Stimulated activated CD4-positive, alpha-beta T cell treated with anti-CD3 and anti-CD28 coated beads, Interleukin-12 subunit alpha, Interleukin-12 subunit beta, amount 100 ng/mL, for 24 hours (primary cell): ENCODE measurements around the gene TGM3.

Experiments
- DNase-seq, 2 experiments: peaks; one replicate each; pipeline ENCODE4 v3.0.0-alpha.2; 2020; ENCODE audit warnings: low read depth in 2 of 2

Gene TGM3

DNA sequence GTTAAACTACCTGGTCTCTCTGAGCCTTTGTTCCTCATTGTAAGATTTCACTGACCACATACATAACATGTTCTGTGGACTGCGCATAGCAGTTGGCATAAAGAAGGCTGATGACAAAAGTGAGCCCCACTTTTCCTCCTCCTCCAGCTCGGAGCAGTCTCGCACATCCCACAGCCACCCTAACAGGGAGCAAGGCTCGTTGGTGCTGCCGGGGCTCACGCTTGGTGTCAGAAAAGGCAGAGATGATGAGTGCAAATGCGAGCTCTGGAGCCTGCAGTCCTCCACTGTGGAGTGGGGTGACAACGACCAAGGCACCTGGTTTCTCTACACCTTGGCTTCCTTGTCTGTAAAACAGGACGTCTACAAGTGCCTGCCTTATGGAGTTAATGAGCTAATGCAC lies 9.7 kb downstream of the TGM3 start:
- DNase-seq = no peak

DNA sequence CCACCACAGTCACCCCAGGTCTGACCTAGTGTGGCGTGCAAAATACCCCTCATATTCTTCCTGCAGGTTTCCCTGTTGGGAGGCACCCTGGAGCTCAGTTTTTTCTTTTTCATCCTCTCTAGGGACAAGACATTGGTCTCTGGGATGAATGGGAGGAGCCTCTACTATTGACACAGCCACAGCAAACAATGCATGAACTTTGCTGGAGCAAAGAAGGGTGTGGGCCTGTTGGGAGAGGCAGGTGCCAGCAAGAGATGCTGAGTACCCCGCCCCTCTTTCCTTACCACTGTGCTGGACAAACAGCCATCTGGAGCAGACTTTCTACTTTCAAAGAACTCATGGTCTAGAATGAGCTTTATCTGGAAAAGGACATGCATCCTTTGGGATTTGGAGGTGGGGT lies 10.1 kb downstream of the TGM3 start:
- DNase-seq = no peak

DNA sequence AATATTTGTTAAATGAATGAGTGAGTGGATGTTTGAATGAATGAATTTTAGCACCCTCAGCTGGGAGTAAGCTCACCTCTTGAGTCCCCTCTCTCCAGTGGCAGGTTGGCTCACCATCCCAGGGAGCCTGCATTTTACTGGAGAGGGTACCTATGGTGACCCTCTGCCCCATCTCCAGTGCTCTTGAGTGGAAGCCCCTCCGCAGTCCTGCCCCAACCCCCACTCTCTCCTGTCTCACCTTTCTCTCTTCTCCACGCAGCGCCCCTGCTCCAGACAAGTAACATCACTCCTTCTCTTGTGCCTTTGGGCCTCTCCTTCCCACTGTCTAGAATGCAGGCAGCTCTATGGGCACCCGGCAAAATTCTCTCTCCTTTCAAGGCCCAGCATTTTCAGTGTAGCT lies 11.3 kb downstream of the TGM3 start:
- DNase-seq = no peak

DNA sequence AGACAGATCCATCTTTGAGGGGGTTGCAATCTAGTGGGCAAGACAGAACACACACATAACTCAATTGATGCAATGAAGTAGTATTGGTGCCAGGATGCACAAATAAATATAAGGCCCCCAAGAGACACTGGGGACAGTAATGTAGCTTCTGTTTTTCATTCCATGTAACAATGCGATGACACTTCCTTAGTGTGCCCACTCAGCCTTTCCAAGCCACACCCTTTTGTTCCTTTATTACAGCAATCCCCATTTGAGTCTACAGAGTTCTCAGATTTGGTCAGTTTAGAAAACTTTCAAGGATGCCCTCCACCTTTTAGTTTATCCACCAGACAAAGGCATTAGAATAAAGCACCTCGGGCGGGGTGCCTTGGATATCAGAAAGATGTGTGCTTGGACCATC lies 15.5 kb downstream of the TGM3 start:
- no peak for DNase-seq

DNA sequence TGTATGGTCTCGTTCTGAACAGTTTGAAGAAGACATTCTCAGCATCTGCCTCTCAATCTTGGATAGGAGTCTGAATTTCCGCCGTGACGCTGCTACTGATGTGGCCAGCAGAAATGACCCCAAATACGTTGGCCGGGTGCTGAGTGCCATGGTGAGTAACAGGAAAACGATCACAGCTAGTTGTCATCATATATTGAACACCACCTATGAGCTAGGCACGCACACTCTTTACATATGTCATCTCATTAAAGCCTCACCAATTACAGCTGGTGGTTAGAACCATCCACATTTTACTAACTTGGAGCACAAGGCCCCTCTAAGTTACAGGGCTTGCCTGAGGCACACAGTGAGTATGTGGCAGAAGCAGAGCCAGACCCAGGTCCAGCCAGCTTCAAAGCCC lies 17.1 kb downstream of the TGM3 start:
- no peak for DNase-seq

DNA sequence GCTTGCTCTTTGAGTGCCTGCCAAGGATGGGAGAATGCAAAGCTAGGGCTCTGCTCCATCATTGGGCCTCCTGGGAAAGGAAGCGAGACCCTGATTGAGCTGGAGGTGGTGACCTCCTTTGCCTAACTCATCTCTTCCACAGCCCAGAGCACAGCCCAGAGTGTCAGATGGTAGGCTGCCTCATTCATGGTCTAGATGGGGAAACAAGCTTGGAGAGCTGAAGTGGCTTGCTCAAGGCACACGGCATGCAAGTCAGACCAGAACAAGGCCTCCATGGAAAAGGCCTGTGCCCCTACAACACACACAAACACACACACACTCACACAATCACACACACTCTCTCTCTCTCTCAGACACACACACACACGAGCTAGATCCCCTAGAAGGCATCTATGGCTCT lies 17.5 kb downstream of the TGM3 start:
- DNase-seq = no peak

DNA sequence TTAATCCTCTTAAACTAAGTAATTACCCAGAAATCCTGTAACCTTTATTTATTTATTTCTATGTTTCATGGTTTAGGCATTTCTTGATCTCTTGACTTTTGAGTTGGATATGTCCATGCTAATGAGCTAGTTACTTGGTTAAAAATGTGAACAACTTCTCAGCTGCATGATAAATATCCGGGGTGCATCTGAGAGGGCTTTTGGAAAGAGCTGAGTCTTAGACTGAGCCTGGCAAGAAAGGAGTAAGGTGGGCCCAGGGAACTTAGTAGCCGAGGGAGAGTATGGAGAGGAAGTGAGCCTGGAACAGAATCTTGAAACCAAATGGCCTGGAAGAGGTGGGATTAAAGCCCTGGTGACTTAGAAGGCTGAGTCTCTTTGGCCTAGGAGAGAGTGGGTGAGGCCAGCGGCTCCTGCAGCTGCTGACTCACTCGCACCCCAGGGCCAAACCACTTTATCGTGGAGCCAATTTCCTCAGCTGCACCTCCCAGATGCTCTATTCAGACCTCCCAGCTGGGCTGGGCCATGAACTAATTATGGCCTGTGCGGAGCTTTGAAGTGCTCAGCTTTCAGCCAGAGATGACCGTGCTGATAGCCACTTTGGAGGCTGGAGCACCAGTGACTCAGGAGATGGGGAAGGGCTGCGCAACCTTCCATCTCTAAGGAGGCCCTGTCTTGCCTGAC lies 19.1 kb downstream of the TGM3 start:
- no peak for DNase-seq

DNA sequence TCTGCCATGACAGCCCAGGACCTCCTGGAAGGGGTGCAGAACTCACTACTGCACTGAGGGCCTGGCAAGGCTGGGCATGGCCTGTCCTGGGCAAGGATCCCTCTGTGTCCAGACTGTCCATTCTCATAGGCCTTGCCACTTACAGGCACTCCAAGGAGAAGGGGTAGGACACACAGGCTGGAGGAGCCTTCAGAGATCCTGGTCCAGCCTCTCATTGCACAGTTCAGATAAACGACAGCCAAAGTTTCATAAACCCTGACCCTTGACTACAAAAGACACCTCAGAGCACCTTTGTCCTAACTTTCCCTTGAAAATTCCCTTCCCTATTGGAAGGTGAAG lies 19.6 kb downstream of the TGM3 start:
- no peak for DNase-seq

DNA sequence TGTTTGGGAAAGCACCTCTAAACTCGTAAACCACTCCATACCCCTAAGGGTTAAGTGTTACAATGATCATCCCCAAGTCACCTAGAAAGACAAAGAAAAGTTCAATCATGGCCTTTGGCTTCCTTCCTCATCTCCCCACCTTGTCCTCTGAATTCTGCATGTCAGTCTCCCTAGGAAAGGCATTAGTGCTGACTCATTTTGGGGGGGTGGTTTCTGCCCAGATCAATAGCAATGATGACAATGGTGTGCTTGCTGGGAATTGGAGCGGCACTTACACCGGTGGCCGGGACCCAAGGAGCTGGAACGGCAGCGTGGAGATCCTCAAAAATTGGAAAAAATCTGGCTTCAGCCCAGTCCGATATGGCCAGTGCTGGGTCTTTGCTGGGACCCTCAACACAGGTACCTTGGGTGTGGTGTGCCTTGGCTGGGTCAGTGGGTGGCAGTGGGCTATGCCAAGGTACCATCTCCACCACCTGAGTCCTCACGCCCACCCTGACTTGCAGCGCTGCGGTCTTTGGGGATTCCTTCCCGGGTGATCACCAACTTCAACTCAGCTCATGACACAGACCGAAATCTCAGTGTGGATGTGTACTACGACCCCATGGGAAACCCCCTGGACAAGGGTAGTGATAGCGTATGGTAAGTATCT lies 21.2 kb downstream of the TGM3 start:
- DNase-seq = no peak

DNA sequence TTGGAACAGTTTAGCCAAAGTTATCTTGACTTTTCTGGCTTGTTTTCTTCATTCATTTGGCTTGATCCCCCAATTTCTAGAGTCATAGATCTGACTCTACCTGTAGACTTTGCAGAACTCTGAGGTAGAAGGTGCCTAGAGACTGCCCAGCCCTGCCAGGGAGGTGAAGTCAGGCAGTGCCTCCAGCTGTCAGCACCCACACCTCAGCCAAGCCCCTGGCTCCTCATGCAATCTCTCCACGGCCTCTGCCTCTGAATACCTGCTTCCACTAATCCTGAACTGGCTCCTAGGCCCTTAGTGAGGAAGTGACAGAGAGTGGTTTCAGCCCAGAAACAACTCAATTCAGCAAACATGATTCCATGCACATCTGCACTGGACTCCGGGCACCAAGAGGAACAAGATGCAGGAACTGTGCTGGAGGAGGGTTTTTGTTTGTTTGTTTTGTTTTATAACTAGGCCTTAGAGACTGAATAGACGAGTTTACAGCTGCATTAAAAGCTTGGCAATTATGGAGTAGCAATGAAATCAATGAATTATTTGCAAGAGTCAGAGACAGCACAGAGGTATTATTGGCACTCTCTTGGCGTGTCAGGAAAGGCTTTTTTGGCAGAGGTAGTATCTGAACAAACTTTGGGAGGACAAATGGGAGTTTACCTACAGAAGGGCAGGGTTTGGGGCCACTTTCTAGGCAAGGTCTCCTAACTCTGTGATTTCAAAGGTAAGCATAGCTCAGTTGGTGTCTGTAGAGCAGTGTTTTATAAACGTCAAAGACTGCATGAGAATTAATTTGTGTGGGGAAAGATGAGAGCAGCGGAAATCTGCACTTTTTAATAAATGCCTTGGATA lies 25.2 kb downstream of the TGM3 start:
- DNase-seq = no peak

DNA sequence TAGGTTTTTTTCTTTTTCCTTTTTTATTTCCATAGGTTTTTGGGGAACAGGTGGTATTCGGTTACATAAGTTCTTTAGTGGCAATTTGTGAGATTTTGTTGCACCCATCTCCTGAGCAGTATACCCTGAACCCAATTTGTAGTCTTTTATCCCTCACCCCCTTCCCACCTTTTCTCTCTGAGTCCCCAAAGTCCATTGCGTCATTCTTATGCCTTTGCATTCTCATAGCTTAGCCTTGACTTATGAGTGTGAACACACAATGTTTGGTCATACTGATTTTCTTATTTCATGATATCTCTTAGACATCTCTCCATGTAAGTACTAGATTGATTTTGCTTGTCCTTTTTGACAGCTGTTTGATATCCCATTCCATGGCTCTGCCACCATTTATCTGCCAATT lies 27.2 kb downstream of the TGM3 start:
- DNase-seq = no peak

DNA sequence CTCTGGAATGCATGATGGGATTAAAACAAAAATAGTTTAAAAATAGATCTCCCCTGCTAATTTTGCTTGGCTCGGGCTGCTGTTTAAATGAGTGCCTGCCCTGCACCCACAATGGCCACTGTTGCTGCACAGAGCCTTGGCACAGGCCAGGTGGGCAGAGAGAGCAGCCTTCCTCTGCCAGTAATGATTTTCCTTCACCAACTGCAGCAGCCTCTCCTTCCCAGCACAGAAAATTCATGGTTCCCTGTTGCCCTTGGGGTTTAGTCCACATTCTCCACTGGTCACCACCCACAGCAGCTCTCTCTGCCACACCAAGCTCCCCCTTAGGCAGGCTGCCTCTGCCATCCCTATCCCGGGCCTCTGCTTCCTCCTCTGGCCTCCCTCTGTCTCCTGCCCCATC lies 30.2 kb downstream of the TGM3 start:
- no peak for DNase-seq

DNA sequence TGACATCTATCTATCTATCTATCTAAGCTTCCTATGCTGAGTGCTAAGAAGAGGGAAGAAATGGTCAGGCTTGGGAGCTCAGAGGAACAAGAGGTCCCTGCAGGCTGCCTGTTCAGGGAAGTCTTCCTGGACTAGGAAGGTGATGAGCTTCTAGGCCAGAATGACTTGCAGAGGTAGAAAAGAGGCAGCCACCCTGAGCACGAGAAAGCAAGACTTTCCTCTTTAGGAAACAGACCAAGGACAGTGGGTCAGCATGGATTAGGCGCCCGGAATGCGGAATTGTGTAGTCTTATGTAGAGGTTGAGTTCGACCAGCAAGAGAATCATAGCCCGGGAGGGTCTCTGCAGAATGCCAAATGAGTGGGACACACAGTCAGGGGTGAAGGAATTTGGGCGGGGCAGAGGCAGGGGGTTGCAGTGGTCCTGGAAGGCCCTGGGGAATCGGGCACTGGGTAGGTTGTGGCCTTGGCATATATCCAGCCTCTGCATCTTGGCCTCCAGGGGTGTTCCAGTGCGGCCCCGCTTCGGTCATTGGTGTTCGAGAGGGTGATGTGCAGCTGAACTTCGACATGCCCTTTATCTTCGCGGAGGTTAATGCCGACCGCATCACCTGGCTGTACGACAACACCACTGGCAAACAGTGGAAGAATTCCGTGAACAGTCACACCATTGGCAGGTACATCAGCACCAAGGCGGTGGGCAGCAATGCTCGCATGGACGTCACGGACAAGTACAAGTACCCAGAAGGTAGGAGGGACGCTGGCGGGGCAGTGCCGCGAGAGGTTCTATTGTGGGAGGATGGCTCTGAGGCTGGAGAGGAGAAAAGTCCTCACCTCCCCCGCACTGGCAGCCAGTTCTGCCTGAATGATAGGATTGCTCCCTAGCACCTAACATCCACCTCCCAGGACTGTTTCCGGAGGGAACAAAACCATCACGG lies 32.1 kb downstream of the TGM3 start:
- no peak for DNase-seq

DNA sequence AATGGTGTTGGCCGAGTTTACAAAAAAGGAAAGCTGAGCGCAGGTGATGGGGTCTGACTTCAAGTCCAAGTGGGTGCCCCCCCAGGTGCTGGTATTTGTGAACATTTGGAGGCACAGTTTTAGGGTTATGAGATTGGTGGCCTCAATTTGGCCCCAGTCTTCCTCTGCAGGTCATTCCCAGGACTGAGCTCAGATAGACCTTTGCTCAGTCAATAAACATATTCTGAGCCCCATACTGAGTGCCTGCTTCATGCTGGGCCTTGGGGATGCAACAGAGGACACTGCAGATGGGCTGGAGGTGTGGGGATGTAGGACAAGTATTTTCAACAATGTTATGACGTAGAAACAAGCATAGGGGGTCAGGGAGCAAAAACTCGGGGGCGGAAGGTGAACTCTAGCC lies 33.5 kb downstream of the TGM3 start:
- no peak for DNase-seq

DNA sequence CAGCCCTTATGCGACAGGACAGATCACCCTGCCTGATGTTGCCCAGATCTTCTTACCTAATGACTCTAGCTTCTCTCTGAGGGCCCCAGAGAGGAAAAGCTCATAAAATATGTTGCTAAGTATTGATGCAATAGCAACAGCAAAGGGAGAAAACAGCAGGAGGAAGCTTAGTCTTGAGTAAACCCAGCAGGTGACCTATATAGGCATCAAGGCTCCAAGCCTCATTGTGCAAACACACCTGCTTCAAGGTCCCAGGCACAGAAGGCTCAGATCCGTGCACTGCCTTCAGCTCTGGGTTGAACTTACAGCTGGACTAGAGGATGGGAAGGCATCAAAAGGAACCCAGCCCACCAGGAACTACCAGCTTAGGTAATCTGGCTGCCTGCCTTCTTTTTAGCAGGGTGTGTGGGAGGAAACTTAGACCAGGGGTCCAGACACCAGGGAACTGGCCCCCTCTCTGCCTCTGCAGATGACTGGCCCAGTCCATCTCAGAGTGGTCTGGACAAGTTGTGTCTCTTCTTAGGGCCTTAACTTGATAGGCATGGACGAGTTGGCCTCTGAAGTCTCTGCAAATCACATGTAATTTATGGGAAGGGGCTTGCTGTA lies 34.4 kb downstream of the TGM3 start:
- DNase-seq = no peak

DNA sequence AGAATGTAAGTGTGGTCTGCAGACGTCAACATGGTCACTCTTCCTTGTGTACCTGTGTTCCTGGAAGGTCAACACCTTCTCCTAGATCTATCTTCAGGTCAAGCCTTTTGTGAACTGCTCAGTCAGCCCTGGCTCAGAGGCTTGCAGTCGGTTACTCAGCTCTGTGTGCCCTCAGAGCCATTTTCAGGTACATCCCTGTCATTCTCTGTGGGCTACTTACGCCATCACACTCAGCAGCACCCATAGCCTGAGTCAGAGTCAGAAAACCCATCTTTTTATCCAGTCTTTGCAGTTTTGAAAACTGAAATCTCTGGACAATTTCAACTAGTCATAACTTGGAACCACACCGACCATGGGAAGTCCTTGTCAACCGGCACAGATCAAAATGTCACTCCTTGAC lies 35.3 kb downstream of the TGM3 start:
- no peak for DNase-seq

DNA sequence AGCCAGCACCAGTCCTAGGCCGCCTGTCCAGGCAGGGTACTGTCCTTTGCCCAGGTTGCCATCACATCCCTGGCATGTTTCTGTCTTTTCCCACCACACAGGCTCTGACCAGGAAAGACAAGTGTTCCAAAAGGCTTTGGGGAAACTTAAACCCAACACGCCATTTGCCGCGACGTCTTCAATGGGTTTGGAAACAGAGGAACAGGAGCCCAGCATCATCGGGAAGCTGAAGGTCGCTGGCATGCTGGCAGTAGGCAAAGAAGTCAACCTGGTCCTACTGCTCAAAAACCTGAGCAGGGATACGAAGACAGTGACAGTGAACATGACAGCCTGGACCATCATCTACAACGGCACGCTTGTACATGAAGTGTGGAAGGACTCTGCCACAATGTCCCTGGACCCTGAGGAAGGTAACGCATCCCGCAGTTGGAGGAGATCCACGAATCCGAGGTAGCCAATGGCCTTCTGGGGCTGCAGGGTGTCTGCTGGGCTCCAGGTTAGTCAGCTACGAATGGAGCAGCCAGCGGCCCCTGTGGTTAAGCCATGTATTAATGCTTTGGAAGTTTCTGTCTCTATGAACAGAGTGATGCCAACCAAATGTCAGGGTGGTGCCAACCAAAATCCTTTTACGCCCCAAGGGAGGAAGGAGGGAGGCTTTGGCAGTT lies 36.2 kb downstream of the TGM3 start:
- DNase-seq = no peak

DNA sequence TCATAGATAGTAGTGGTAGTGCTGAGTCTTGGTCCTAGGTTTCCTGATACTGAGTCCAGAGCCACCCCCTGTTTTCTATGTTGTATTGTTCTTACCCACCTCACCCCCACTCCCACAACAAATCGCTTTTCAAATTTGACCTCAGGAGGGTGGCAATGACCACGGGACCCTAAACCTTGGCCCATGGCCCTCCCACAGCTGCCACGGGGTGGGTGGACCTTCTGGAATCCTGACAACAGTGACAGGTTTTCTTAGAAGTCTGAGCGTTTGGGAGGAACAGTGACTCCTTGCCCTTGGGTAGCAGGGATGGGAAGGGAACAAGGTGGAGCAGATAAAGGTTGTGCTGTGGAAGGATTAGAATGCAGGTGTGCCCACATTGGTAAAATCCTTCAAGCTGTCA lies 36.9 kb downstream of the TGM3 start:
- DNase-seq = no peak

DNA sequence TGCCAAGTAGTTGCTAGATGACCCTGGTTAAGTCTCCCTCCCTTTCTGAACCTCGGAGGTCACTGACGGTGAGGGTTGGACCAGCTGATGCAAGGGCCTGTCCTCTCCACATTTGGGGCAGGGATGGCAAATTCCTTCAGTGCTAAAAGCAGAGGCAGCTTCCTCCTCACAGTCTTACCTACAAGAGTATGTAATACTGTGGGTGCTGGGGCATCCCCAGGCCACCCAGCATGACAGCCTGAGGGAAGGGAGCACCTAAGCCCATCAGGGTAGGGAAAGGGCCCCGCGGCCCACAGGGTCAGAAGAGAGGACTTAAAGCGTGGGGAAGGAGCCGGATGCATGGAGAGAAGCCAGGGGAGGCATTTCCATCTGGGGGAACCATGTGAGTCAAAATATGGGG lies 38.0 kb downstream of the TGM3 start:
- DNase-seq = no peak

DNA sequence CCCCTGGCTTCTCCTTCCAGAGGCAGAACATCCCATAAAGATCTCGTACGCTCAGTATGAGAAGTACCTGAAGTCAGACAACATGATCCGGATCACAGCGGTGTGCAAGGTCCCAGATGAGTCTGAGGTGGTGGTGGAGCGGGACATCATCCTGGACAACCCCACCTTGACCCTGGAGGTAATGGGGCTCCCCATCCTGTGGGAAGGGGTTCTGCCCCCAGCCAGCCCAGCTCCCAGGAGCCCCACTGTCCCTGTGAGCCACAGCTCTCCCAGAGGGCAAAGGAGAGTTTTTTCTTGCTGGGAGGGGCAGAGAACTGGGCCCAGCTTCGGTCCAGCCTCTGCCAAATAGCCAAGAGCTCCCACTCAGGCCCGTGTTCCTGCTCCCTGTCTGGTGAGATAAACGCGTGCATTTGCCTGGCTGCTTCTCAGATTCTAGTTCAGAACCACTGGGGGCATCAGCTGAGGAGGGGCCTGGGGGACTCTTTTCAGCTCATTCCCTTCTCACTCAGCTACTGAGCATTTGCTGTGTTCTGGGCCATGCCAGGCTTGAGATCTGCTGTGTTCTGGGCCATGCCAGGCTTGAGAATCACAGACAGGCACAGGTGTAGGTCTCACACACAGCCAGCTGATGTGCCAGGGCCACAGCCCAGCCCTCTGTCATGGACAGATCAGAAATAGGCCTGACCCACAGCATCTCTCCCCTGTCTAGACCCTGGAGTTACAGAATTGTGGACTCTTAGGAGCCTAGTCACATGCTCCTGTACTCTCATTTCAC lies 39.5 kb downstream of the TGM3 start:
- DNase-seq = no peak
